Uterus (tissue), 2 donors: ENCODE measurements around the gene ARHGEF25.

Experiments
- POLR2A ChIP-seq, 2 donors: fragments of 450-650 bp; IDR thresholded peaks; one replicate each; pipeline ENCODE4 v1.6.1; 2016; ENCODE audit warnings: antibody characterized with exemption in 2 of 2, mild to moderate bottlenecking in 1 of 2, moderate library complexity in 1 of 2
- TF ChIP-seq, protein P1 (sequence below), 4 experiments: fragments of 200-600 bp in 2 of 4; fragments of 450-650 bp in 2 of 4; sonication (generic) in 2 of 4; IDR thresholded peaks; one replicate each; pipeline ENCODE4 v1.5.1; 2016 to 2019; ENCODE audit warnings: antibody characterized with exemption in 4 of 4, mild to moderate bottlenecking in 2 of 4, moderate library complexity in 1 of 4

DNA sequence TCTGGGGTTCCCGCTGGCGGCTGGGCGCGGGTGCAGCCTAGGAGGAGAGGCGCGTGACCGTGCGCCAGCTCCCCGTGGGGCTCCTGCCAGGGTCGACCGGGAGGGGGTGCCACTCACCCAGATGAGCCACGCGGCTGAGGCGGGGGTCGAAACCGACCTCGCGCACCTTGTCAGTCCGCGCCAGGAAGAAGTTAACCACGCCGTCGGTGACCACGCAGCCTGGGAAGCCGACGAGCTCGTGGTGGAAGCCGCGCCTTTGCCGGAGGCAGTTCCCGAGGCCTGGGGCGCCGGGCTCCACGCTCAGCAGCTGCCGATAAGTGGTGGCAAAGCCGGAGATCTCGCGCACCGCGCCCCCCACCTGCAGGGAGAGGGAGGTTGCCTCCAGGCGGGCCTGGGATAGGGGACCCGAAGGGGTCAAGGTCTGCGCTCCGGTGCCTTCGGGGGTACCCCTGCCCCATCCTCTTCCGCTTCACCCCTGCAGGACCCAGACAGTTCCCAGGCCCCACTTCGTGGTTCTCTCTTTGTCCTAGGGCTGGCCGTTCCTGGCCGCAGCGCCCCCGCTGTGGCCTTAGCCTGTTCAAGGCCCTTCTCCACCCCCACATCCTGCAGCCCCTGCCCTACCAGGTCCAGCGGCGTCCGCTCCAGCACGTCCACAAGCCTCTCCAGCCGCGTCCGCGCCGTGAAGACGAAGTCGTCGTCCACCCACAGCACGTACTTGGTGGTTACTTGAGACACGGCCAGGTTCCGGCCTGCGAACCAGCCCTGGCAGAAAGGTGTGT is 16.5 kb downstream of the ARHGEF25 start:
- TF ChIP-seq, protein P1, sequence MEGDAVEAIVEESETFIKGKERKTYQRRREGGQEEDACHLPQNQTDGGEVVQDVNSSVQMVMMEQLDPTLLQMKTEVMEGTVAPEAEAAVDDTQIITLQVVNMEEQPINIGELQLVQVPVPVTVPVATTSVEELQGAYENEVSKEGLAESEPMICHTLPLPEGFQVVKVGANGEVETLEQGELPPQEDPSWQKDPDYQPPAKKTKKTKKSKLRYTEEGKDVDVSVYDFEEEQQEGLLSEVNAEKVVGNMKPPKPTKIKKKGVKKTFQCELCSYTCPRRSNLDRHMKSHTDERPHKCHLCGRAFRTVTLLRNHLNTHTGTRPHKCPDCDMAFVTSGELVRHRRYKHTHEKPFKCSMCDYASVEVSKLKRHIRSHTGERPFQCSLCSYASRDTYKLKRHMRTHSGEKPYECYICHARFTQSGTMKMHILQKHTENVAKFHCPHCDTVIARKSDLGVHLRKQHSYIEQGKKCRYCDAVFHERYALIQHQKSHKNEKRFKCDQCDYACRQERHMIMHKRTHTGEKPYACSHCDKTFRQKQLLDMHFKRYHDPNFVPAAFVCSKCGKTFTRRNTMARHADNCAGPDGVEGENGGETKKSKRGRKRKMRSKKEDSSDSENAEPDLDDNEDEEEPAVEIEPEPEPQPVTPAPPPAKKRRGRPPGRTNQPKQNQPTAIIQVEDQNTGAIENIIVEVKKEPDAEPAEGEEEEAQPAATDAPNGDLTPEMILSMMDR (IDR thresholded peaks at IDR 0.05), result no peak
- no peak for TF ChIP-seq POLR2A (IDR thresholded peaks at IDR 0.05)
